Endometrium (tissue), 2 donors: ENCODE data around the gene HOMEZ.
"Not testable (repeated sequence)": the region's sequence is repeated elsewhere in the genome, so short reads cannot be mapped to it uniquely, and the experiment has no call there.

Experiments used
- FAIRE-seq: peaks from 2 replicates; lab custom pipeline; 2012; peaks lifted over from hg19 to GRCh38; lab: Jason Lieb, UNC
- donor health status: control.
- donor health status: control.

Gene HOMEZ

DNA sequence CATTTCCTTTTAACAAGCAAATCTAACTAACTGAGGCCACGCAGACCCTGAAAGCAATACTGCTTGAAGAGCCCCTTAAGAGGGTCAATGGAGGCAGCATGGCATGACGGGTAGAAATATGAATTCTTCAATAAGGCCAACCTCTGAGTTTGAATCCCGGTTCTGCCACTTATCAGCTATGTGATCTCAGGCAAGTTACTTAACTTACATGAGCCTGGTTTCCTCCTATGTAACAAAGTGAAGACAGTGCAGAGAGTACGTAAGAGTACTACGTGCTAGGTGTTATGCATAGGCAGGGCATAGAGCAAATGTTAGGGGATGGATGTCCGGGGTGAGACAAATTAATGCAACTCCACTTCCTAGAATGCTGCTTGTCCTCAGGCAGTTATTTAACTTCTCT lies 4.7 kb downstream of the HOMEZ start:
- FAIRE-seq: no peak

GRCh38 chr14:23277928-23278327 lies 8.0 kb downstream of the HOMEZ start:
- not testable (repeated sequence) for FAIRE-seq

DNA sequence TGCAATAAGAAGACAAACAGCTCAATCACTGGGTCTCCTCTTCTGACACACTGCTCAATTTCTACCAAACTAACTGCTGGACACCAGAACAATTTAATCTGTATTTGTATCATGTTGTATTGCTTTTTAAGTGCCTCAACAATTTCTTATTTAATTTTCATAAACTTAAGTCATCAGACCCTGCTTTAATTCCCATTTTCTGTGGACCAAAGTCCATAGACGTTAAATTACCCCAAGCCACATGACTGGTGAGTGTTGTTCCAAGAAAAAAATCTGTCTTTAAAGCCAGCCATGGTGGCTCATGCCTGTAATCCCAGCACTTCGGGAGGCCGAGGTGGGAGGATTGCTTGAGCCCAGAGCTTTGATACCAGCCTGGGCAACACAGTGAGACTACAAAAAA lies 8.7 kb downstream of the HOMEZ start:
- no peak for FAIRE-seq

DNA sequence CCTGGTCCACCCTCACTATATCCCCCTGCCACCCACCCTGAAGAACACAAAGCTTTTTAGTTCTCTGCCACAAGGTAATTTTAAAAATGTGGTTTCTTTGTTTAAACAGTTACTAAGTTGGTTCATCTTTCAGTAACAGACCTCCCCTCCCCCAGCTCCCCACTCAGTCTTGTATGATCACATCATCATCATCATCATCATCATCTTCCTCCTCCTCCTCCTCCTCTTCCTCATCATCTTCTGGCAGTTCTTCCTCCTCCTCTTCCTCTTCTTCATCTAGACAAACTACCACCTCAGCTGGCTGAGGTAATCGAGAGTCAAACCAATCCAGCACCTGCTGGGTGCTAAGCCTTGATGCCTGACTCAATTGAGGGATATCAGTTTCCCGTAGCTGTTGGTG lies 10.5 kb downstream of the HOMEZ start:
- no peak for FAIRE-seq

DNA sequence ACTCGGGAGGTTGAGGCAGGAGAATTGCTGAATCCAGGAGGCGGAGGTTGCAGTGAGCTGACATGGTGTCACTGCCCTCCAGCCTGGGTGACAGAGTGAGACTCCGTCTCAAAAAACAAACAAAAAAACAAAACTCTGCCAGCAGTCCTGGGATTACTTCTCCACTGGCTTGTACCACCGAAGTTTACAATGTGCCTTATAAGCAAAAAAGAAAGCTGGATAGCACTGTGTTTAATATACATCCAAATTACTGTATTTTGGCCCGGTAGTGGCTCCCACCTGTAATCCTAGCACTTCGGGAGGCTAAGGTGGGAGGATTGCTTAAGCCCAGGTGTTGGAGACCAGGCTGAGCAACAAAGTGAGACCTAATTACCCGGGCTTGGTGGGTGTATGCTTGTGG lies 16.7 kb downstream of the HOMEZ start:
- no peak for FAIRE-seq

DNA sequence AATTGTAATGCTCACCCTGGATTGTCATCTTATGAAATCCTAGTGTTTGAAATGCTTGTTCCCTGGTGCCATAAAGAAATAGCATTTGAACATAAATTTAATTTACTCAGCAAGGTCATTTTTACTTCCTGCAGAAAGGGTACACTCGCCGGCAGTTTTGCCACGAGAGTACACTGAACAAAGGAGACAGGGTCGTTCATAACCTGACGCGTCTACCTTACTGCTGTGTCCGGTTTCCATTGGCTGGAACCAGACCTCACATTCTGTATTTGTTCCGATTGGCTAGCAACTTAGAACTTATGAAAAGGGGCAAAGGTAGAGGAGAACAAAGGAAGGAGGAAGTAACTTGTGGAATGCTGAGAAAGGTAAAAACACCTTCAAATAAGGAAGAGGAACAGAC lies 25.1 kb downstream of the HOMEZ start:
- FAIRE-seq: not testable (repeated sequence)

GRCh38 chr14:23259426-23259825 lies 26.5 kb downstream of the HOMEZ start:
- no peak for FAIRE-seq

DNA sequence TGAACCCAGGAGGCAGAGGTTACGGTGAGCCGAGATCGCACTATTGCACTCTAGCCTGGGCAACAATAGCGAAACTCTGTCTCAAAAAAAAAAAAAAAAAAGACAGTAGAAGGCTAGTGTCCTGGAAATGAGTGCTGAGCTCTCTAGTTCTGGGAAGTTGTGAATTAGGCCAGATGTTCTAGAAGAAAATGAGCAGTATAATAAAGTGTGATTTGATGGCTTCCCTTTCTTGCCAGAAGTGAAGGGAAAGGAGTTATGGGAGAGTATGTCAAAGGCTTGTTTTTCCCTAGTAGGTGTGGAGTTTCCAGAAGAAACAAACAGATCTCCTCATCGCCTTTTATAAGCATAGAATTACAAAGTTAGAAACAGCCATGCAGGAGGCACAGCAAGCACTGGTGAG lies 27.7 kb downstream of the HOMEZ start:
- no peak for FAIRE-seq

- FAIRE-seq: no peak
These were observed 33.3 kb downstream of the HOMEZ start for GRCh38 chr14:23252420-23253333.

GRCh38 chr14:23252006-23252405 lies 33.9 kb downstream of the HOMEZ start:
- FAIRE-seq: no peak

GRCh38 chr14:23249824-23250223 lies 36.1 kb downstream of the HOMEZ start:
- no peak for FAIRE-seq

DNA sequence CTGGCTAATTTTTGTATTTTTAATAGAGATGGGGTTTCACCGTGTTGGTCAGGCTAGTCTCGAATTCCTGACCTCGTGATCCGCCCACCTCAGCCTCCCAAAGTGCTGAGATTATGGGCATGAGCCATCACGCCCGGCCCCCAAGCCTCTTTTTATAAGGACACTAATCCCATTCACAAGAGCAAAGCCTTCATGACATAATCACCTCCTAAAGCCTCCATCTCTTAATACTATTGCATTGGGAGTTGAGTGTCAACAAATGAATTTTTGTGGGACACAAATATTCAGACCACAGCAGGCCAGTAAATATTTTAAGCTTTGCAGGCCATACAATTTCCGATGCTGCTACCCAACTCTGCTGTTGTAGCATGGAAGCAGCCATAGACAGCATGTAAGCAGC lies 37.3 kb downstream of the HOMEZ start:
- FAIRE-seq: no peak

DNA sequence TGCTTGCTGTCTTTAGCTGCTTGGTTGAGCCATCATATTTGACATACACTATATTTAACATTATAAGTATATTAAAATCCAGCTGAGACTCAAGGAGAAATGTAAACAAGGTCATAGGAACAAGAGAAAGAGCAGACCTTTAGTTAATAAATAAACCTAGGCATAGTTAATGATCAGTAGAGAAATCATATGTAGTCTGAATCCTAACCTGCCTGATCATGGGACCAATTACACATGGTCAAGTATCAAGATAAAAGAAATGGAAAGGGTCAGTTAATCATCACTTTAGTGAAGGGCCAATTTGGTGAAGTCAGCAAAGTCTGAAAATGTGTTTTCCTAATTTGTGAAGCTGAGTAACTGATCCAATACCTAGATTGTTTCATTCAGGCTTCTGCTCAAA lies 40.6 kb downstream of the HOMEZ start:
- FAIRE-seq: no peak

DNA sequence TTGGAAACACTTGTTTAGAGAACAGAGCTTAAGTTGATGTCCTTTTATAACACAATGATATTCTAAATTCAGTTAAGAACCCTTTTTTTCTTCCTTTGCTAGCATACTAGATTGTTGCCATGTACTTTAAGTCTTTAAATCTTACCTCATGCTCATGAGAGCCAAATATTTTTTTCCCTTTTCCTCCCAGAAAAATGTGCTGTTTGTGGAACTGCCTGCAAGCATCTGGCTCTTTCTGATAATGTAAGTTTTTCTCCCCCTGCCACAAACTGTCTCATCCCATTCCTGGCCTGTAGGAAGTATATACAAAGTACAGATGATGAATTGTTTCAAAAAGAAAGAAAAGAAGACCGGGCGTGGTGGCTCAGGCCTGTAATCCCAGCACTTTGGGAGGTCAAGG lies 42.9 kb downstream of the HOMEZ start:
- no peak for FAIRE-seq

GRCh38 chr14:23242076-23242475 lies 43.9 kb downstream of the HOMEZ start:
- FAIRE-seq: no peak

DNA sequence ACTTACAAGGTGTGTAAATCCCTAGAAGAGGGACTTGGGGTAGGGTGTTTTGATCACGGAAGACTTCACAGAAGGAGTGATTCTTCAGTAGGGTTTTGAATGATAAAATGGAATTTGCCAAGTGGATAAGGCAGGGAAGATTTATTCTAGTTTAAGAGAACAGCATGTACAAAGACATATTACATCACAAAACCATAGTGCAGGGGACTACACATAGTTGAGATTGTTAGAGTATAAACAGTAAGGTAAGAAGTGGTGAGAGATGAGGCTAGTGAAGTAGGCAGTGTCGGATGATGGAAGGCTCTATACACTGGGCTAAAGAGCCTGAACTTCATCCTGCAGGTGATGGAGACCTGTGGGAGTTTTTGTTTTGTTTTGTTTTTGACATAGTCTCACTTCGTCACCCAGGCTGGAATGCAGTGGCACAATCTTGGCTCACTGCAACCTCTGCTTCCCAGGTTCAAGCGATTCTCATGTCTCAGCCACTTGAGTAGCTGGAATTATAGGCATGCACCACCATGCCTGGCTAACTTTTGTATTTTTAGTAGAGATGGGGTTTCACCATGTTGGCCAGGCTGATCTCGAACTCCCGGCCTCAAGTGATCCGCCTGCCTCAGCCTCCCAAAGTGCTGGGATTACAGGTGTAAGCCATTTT lies 44.7 kb downstream of the HOMEZ start:
- not testable (repeated sequence) for FAIRE-seq

GRCh38 chr14:23240661-23241060 lies 45.3 kb downstream of the HOMEZ start:
- no peak for FAIRE-seq

DNA sequence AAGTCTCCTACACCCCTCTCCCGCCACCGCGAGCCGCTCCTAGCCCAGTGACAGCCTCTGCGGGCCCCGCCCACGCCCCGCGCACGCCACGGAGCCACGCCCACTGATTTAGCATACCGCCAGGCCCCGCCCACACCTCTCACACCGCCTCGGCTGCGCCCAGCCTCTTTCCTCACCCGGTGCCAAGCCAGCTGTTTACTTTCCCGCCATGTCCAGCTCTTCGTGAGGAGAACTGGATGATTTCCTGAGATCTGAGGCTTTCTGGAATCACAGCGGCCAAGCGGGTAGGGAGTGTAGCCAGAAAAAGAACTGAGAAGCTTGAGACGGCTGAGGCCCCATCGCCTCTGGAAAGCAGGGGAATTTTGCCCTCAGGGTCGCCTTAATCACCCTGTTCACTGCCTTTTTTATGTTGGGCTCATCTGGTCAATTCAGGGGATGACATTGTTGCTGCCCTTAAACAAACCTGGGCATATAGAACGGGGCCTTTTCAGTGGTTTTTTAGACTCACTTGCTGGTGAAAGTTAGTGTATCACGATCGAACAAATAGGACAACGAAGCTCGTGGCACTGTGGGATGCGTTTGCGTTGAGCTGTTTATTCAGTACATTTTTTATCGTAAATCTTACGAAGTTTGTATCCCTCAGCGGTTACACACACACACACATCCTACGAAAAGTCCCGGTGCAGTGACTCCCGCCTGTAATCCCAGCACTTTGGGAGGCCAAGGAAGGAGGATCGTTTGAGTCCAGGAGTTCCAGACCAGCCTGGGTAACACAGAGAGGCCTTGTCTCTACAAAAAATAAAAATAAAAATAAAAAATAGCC lies 47.9 kb downstream of the HOMEZ start, which contains the start of gene RNF212B:
Gene RNF212B, plus strand, starts transcription at position 165 of the 823 bp plus-strand sequence. CDS start 2,410 bp downstream, outside the sequence.
- FAIRE-seq: no peak

- FAIRE-seq: not testable (repeated sequence)
These were observed 53.6 kb downstream of the HOMEZ start for GRCh38 chr14:23232241-23232808.

DNA sequence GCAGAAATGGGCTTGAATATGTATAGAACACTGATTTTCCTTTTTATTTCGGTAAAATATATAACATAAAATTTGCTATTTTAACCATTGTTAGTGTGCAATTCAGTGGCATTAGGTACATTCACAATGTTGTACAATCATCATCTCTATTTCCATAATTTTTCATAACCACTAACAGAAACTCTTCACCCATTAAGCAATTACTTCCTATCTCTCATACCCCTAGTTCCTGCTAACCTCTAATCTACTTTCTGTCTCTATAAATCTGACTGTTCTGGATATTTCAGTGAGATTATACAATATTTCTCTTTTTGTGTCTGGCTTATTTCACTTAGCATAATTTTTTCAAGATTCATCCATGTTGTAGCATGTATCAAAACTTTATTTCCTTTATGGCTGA lies 57.1 kb downstream of the HOMEZ start:
- FAIRE-seq: no peak

- FAIRE-seq: no peak
These were observed 58.4 kb downstream of the HOMEZ start for GRCh38 chr14:23227566-23227965.

DNA sequence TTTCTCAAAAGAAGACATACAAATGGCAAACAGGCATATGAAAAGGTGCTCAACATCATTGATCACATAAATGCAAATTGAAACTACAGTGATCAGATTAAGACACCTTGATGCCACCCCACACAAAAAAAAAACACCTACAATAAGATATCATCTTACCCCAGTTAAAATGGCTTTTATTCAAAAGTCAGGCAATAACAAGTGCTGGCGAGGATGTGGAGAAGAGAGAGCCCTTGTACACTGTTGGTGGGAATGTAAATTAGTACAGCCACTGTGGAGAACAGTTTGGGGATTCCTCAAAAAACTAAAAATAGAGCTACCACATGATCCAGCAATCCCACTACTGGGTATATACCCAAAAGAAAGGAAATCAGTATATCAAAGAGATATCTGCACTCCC lies 61.0 kb downstream of the HOMEZ start:
- FAIRE-seq: not testable (repeated sequence)
